Measurements from ENCODE around the gene BOLA2B.

Gene BOLA2B

DNA sequence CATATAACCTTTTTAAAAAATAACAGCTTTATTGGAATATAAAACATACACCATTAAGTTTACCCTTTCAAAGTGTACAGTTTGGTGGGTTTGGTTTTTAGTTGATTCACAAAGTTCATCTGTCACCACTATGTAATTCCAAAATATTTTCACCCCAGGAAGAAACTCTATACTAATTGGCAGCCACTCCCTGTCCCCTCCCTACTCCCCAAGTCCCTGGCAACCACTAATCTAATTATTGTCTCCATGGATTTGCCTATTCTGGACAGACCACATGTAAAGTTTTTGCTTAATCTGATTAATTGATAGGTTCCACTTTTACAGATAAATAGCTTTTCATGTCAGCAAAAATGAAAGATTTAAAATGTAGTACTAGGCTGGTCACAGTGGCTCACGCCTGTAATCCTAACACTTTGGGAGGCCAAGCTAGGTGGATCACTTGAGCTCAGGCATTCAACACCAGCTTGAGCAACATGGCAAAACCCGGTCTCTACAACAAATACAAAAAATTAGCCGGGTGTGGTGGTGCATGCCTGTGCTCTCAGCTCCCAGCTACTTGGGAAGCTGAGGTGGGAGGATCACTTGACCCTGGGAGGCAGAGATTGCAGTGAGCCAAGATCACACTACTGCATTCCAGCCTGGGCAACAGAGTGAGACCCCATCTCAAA is 45.5 kb downstream of the BOLA2B start:
- intact Hi-C loops (cut with DNase I), result no loop called here
- DNase-seq, result peak in 1 of 10 donors; percentile 8

DNA sequence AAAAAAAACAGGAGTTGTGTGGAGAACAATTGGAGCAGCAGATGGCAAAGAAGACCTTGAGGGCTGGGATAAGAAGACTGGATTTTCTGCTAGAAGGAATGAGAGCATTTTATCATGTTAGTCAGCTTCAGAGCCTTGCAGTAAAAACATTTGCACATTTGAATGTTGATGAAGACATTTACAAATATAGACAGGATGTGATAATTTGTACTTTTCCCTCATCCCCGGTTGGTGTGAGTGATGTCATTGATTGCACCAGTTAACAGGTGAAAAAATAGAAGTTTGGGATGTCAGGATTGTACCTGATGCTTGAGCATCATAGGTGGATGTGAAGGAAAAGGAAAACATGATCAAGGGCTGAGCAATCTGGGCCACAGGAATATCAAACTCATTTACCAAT is 47.8 kb downstream of the BOLA2B start:
- intact Hi-C loops (cut with DNase I), result no loop called here
- no peak for DNase-seq

DNA sequence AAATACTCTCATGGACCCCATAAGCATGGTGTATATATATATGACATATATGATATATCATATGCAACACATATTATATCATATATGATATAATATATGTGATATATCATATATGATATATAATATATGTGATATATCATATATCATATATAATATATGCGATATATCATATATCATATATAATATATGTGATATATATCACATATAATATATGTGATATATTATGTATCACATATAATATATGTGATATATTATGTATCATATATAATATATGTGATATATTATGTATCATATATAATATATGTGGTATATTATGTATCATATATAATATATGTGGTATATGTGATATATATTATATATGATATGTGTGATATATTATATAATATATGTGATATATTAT is 48.5 kb downstream of the BOLA2B start:
- no peak for DNase-seq
- intact Hi-C loops (cut with DNase I), result no loop called here

DNA sequence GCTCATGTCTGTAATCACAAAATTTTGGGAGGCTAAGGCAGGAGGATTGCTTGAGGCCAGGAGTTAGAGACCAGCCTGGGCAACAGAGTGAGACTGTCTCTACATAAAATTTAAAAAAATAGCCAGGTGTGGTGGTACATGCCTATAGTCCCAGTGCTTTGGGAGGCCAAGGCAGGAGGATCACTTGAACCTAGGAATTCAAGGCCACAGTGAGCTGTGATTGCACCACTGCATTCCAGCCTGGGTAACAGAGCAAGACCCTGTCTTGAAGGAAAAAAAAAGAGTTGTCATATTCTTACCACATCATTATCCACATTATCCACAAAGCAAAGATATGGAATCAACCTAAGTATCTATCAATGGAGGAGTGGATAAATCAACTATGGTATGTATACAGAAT is 49.4 kb downstream of the BOLA2B start:
- intact Hi-C loops (cut with DNase I), result no loop called here
- peak in 1 of 10 donors; percentile 1 for DNase-seq

DNA sequence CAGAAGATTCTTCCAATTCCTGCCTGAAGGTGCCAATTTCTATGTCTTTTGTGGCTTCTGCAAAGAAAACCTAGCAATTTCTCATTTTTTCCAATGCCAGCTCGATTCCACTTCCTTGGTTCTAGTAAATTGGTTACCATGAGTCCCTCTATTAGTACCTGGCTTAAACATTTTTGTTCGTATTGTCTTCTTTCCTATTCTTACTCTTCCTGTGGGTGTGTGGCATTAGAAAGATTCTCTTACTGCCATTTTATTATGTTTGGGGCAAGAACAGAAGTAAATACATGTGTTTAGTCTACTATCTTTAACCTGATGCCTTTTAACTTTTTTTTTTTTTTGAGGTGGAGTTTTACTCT is 50.1 kb downstream of the BOLA2B start:
- intact Hi-C loops (cut with DNase I), result no loop called here

More for the DNA sequence above, 50.1 kb downstream of the BOLA2B start:
- no peak for DNase-seq
